ENCODE results near the gene CARNS1.
"Not testable (repeated sequence)": the region's sequence is repeated elsewhere in the genome, so short reads cannot be mapped to it uniquely, and the experiment has no call there.

The CARNS1 gene

DNA sequence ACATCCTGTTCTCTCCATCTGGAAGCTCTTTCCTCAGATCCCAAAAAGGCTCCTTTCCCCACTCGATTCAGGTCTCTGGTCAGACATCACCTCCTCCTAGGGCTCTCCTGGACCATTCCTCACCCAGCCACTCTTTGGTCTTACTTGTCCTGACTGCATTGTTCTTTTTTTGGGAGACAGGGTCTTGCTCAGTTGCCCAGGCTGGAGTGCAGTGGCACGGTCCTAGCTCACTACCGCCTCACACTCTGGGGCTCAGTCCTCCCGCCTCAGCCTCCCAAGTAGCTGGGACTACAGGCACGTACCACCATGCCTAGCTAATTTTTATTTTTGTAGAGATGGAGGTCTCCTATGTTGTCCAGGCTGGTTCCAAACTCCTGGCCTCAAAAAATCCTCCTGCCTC is 30.0 kb downstream of the CARNS1 start:
- no peak for DNase-seq

- DNase-seq, result no peak
These were observed 32.7 kb downstream of the CARNS1 start for GRCh38 chr11:67448220-67448609.

DNA sequence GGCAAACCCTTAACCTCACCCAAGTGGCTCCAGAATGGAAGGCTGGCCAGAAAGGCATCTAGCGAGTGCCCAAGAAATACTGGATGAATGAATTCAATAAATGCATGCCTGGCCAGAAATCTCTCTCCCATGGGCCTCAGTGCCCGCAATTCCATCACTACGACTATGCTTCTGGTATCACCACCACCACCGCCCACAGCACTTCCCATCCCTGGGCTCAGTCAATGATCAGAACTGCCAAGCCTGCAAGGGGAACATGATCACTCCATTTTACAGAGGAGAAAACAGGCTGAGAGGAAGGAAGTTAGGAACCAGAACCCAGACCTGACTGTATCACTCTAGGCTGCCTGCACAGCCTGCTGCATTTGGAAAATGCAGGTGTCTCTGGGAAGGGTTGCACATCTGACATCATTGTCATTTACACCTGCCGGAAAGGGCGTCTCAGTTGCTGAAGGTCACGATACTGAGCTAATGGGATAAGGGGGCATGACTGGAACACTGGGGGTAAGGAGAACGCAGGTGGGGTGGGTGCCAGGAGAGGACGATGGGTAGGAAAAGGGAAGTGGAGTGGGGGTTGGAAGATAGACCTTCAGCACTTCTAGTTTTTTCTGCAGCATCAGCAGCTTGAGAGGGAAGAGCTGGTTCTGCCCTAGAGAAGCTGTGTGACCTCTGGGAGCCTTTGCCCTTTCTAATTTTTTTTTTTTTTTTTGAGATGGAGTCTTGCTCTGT is 33.8 kb downstream of the CARNS1 start:
- DNase-seq, result peak; percentile 31 to 38

GRCh38 chr11:67450796-67451657 is 35.5 kb downstream of the CARNS1 start:
- no peak for DNase-seq

DNA sequence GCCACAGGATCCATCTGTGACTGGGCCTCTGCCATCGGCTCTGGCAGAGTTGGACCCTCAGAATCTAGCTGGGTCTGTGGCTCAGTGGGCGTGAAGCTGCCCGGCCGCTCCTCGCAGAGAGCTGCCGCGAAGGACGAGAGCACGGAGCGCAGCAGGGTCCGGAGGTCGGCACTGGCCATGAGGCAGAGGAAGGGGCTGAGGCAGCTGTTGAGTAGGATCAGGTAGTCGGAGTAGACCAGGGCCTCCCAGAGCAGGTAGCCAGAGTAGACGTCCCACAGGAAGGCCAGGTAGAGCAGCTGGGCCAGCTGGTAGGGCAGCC is 36.1 kb downstream of the CARNS1 start:
- DNase-seq, result no peak

- no peak for DNase-seq
These were observed 36.9 kb downstream of the CARNS1 start, which contains the start of gene GPR152 for GRCh38 chr11:67452141-67452952. Gene GPR152, minus strand, starts transcription at chr11:67452729. Its CDS starts 5 bp downstream, at chr11:67452724.

- DNase-seq, result no peak
These were observed 38.6 kb downstream of the CARNS1 start for GRCh38 chr11:67453816-67454732.

GRCh38 chr11:67455054-67455453 is 39.6 kb downstream of the CARNS1 start, which contains the start of gene CABP4:
Gene CABP4, plus strand, starts transcription at chr11:67455354. Its CDS starts 70 bp downstream, at chr11:67455424.
- no peak for DNase-seq

- no peak for DNase-seq
These were observed 40.7 kb downstream of the CARNS1 start for GRCh38 chr11:67456068-67456705.

DNA sequence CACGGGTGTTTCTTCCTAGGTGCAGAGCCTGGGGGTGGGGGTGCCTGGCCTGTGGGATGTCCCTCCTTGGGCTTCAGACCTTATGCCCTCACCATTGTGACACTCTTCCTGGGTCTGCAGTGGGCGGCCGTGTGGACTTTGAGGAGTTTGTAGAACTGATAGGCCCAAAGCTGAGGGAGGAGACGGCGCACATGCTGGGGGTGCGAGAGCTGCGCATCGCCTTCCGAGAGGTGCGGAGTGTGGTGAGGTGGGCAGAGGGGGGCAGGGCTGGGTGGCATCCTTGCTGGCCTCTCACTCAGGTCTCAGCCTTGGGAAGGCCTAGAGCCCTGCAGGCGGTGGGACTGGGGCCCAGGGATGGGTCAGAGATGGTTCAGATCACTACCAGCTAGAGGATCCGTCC is 42.0 kb downstream of the CARNS1 start:
- DNase-seq, result no peak

- DNase-seq, result no peak
These were observed 42.8 kb downstream of the CARNS1 start for GRCh38 chr11:67458266-67458665.

- no peak for DNase-seq
These were observed 47.7 kb downstream of the CARNS1 start for GRCh38 chr11:67463186-67463585.

DNA sequence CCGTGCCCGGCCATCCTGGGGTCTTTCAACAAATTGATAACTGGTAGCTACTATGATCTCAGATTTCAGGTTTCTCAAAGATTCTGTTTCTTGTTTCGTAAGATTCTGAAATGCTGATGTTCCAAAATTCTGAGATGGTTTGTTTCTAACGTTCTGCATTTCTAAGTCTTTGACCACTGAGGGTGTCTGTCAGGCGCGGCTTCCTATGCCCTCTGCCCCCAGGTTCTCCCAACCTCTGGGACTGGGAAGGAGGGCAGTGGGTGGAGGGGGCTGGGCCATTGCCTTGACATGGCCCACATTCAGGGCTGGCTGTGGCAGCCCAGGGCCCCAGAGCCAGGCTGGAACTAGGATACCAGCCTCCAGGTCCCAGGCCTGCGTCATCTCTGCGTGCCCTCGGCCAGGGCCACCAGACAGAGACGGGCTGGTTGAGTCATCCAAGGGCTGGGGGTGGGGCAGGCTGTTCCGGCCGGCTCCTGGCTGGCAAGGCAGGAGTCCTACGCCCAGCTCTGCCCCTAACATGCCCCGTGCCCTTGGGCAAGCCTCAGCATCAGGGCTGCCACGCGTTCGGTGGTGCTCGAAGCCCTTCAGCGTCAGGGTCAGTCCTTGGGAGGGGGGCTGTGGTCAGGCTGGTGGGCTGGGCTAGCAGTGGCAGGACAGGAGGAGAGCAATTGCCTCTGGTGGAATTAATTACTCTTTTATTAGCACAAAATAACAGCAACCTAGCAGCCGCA is 48.4 kb downstream of the CARNS1 start:
- no peak for DNase-seq

DNA sequence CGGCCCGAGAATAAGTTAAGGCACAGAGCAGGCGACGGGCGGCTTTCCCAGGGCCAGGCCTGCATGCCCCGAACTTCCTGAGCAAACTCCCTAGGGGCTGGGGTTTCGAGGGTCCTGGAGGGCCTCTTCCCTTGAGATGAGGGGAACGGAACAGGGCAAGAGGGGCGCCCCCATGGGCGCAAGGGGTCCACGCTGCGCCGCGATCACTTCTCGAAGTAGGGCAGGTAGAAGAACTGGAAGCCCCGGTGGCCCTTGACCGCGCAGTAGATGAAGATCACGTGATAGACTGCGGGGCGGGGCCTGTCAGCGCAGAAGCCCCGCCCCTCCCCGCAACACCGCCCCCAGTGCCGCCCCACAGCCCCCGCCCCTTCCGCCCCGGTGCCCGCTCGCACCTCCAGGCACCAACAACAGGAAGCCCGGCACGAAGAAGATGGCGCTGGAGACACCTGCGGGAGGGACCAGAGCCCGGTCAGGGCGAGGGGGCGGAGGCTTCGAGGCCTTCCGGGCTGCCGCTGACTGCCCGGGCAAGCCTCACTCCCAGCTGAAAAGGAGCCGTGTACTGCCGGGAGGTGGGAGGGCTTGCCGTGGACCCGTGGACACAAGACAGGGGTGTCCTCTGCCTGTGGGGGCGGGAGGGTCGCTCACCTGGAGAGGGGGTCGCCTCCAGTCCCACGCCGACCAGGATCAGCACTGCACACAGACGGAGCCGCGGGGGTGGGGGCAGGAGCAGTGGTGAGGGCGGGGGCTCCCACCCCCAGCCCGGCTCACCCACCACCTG is 49.1 kb downstream of the CARNS1 start:
- peak; percentile 82 to 86 for DNase-seq

DNA sequence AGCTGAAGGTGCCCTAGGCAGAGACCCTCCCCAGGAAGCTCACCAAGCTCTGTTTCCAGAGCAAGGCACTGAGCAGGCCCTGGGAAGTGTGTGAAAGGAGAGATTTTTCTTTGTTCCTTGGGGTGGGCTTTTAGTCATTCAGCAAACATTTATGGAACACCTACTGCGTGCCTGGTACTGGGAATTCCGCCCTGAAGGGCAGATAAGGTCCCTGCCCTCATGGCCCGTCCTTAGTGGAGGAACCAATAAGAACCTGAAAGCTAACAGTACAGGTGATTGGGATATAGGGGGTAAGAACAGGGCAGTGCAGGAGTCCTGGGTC is 49.7 kb downstream of the CARNS1 start:
- DNase-seq, result no peak

- not testable (repeated sequence) for DNase-seq
These were observed 50.1 kb downstream of the CARNS1 start for GRCh38 chr11:67465530-67465929.

DNA sequence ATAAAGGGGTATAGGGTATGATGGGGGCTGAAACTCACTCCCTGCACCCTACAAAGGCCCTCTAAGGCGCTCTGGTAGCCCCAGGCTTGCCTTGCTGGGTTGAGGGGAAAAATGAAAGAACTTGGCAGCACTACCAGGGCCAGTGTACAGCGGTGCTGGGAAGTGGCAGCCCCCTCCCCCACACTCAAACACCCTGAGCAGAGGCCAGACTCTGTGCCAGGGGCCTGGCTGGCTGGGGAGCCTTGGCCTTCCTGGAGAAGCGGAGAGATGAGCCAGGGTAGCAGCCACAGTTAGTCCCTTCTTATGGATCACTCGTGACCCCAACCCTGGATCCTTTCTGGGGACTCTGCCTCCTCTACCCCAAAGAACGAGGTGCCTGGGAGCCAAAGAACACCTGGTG is 50.9 kb downstream of the CARNS1 start:
- DNase-seq, result no peak

DNA sequence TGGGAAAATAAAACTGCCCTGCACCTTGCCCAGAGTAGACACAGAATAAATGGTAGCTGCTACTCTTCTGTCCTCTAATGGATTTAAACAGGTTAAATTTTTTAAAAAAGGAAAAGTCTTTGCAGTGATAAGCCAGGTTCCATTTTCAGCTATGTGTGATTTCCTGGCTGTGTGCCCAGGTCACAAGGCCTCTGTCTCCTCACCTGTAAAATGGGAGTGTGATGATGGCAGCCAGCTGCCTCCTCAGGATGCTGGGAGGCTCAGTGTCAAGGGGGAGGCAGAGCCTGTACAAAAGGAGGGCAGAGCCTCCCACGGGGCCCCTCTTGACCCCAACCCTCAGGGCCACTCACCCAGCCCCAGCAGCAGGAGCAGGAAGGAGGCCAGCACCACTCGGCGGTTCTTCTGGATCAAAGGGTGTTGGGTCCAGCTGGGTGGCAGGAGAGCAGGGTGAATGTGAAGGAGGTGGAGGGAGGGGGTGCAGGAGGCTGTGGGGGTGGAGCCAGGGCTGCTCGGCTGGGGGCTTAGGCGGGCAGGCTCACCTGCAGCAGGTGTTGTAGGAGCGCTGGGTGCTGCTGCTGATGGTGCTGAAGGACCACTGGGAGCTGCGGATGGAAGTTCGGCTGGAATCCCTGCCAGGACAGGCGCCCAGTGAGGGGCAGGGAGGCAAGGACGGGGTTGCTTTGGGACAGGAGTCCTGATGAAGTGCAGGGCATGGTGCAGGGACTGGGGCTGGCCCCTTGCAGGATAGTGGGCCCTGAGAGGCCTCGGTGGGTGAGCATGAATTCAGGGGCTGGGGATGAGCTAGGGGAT is 51.7 kb downstream of the CARNS1 start:
- no peak for DNase-seq

- DNase-seq, result no peak
These were observed 52.6 kb downstream of the CARNS1 start for GRCh38 chr11:67468056-67468455.

DNA sequence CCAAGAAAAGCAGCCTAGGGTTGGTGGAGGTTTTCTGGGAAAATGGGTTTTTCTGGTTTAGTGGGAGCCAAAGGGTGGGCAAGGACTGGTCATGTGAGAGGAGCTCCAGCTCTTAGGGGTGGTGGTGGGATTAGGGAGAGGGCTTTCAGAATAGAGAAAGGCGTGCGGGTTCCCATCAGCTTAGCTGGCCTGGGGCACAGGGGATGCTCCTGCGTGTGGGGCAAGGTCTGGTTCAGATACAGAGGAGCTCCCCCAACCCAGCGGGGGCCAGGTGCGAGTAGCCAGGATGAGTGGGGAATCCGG is 52.9 kb downstream of the CARNS1 start:
- DNase-seq, result no peak

Measured in Kasumi-1 (cell line).